CD14-positive monocyte (primary cell): ENCODE results near the gene GLP1R. TPM values are rescaled to one million over a fixed set of nuclear protein-coding genes. Genes with fewer than 3 reads are reported as not detected.

Source experiments
- DNase-seq, 3 donors: peaks; one replicate each; pipeline ENCODE4 v3.0.0-alpha.2; 2011 to 2022
- H2AFZ ChIP-seq: 2 replicates; pipeline ENCODE4 v1.6.0; 2012; ENCODE audit warnings: mild to moderate bottlenecking, low read depth, low read length, inconsistent platforms; ENCODE audit not compliant: insufficient read depth, poor library complexity, severe bottlenecking
- H3K27ac ChIP-seq, 2 donors: 1 replicate in 1 of 2; 2 replicates in 1 of 2; pipeline ENCODE4 v1.5.1; 2012 to 2013; ENCODE audit warnings: low read length in 2 of 2, control low read depth in 1 of 2, inconsistent platforms in 1 of 2, low read depth in 1 of 2, mild to moderate bottlenecking in 1 of 2
- H3K27me3 ChIP-seq, 2 donors: one replicate each; pipeline versions ENCODE4 v1.6.0 to v1.6.1; 2011 to 2013; ENCODE audit warnings: low read length in 2 of 2; ENCODE audit not compliant: control insufficient read depth in 2 of 2, insufficient read depth in 2 of 2
- H3K36me3 ChIP-seq, 2 donors: replicated peaks in 1 of 2; 1 replicate in 1 of 2; 2 replicates in 1 of 2; pipeline versions ENCODE4 v1.5.1 to v1.6.1; 2012 to 2013; ENCODE audit warnings: low read length in 2 of 2, control low read depth in 1 of 2, inconsistent platforms in 1 of 2, mild to moderate bottlenecking in 1 of 2; ENCODE audit not compliant: insufficient read depth in 2 of 2, control insufficient read depth in 1 of 2
- H3K4me1 ChIP-seq, 2 donors: 1 replicate in 1 of 2; 2 replicates in 1 of 2; pipeline versions ENCODE4 v1.5.1 to v1.6.1; 2012 to 2013; ENCODE audit warnings: low read length in 2 of 2, control low read depth in 1 of 2, inconsistent platforms in 1 of 2, mild to moderate bottlenecking in 1 of 2, moderate library complexity in 1 of 2; ENCODE audit not compliant: insufficient read depth in 2 of 2, control insufficient read depth in 1 of 2
- H3K4me2 ChIP-seq: replicated peaks from 2 replicates; pipeline ENCODE3; 2012; ENCODE audit warnings: low read length, moderate library complexity, mild to moderate bottlenecking; ENCODE audit not compliant: poor library complexity, severe bottlenecking; ENCODE audit errors: extremely low read depth
- H3K4me3 ChIP-seq, 3 experiments: fragments of 200-600 bp in 1 of 3; sonication (generic) in 1 of 3; replicated peaks in 1 of 3; 1 replicate in 2 of 3; 2 replicates in 1 of 3; pipeline ENCODE4 v1.5.1; 2011 to 2013; ENCODE audit warnings: low read length in 3 of 3, mild to moderate bottlenecking in 3 of 3, control low read depth in 2 of 3, low read depth in 2 of 3, inconsistent platforms in 1 of 3, moderate library complexity in 1 of 3
- H3K79me2 ChIP-seq: 2 replicates; pipeline ENCODE4 v1.6.0; 2012; ENCODE audit warnings: mild to moderate bottlenecking, control low read depth, inconsistent platforms, low read length, moderate library complexity; ENCODE audit not compliant: insufficient read depth
- H3K9ac ChIP-seq: 2 replicates; pipeline ENCODE4 v1.6.0; 2017; ENCODE audit warnings: low read length, mild to moderate bottlenecking; ENCODE audit not compliant: insufficient read depth, poor library complexity, severe bottlenecking
- H3K9me3 ChIP-seq, 2 donors: replicated peaks in 1 of 2; 1 replicate in 1 of 2; 2 replicates in 1 of 2; pipeline versions ENCODE4 v1.5.1 to v1.6.1; 2012 to 2013; ENCODE audit warnings: low read length in 2 of 2, control low read depth in 1 of 2; ENCODE audit not compliant: control insufficient read depth in 1 of 2, insufficient read depth in 1 of 2
- H4K20me1 ChIP-seq: 2 replicates; pipeline ENCODE4 v1.6.0; 2012; ENCODE audit warnings: mild to moderate bottlenecking, low read length, control low read depth, moderate library complexity; ENCODE audit not compliant: insufficient read depth
- H3K27ac Mint-ChIP-seq, 7 donors: one replicate each; pipeline ENCODE4 v1.8.0; 2020; ENCODE audit warnings: mild to moderate bottlenecking in 7 of 7, mixed read lengths in 7 of 7, moderate library complexity in 6 of 7, inconsistent platforms in 2 of 7
- H3K27me3 Mint-ChIP-seq, 3 donors: one replicate each; pipeline ENCODE4 v1.8.0; 2021 to 2022; ENCODE audit warnings: low read depth in 3 of 3, mild to moderate bottlenecking in 3 of 3, mixed read lengths in 3 of 3, moderate library complexity in 3 of 3, inconsistent platforms in 1 of 3
- H3K36me3 Mint-ChIP-seq, 2 donors: one replicate each; pipeline ENCODE4 v1.8.0; 2020; ENCODE audit warnings: mixed read lengths in 2 of 2, inconsistent platforms in 1 of 2, mild to moderate bottlenecking in 1 of 2
- H3K4me1 Mint-ChIP-seq: one replicate; pipeline ENCODE4 v1.8.0; 2020; ENCODE audit warnings: mild to moderate bottlenecking, mixed read lengths
- H3K4me3 Mint-ChIP-seq, 2 donors: one replicate each; pipeline ENCODE4 v1.8.0; 2020; ENCODE audit warnings: mild to moderate bottlenecking in 2 of 2, mixed read lengths in 2 of 2, moderate library complexity in 1 of 2
- H3K9me3 Mint-ChIP-seq, 7 donors: one replicate each; pipeline ENCODE4 v1.8.0; 2020 to 2022; ENCODE audit warnings: mixed read lengths in 7 of 7, mild to moderate bottlenecking in 6 of 7, moderate library complexity in 6 of 7, inconsistent platforms in 2 of 7
- WGBS: methylation state at CpG from one replicate; pipeline ENCODE4 v1.1.5; 2013; ENCODE audit warnings: missing lambda C conversion rate; ENCODE audit not compliant: insufficient coverage; 5-methylcytosine and 5-hydroxymethylcytosine counted together
- intact Hi-C, 2 donors: fragments of 100-400 bp; cut with micrococcal nuclease; formaldehyde crosslinking; loops; one replicate each; pipeline versions ENCODE4 v1.15.0 to v1.15.1; 2023
- polyA plus RNA-seq, 3 donors: library from polyadenylated mRNA; depleted of rRNA in 1 of 3; unstranded in 2 of 3; stranded (reverse) in 1 of 3; fragments of 300-500 nt in 2 of 3; fragments of >200 nt in 1 of 3; fragmentation: Illumina TruSeq in 2 of 3; gene quantifications; 1 replicate in 2 of 3; 2 replicates in 1 of 3; pipeline ENCODE4 v1.2.3, GENCODE V29; 2012 to 2021
- TF ChIP-seq, protein P1 (sequence below): fragments of 200-600 bp; IDR thresholded peaks from one replicate; pipeline ENCODE4 v1.8.0; 2022; ENCODE audit warnings: antibody characterized with exemption, mild to moderate bottlenecking

Gene GLP1R
- polyA plus RNA-seq, 3 donors: not detected

DNA sequence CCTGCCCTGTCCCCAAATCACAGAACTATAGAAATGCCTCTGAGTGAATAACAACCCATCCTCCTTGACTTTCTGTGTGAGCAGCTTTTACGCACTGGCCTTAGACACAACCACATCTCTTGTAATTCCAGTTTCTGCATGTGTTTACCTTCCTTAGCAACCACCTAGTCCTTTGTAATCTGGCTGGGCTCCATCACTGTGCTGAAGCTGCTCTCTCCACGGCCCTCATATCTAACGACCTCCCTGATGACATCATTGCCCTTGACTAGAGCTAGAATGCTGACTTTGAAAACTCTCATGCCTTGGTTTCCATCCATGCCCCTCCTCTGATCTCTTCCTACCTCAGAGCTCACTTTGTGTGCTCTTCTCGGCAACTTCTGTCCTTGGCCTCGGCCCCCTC, 30.5 kb upstream of the GLP1R start:
- Mint-ChIP-seq H3K9me3 (peaks cover 0 to 16% (median 7%) of the 10 kb centered on the region in 7 donors), H3K4me3 (no peak overlapping the region), H3K27me3 (peaks cover 4 to 8% (median 7%) of the 10 kb centered on the region in 3 donors), H3K4me1 (no peaks in the 10 kb centered on the region), H3K27ac (no peak overlapping the region), H3K36me3 (no peaks in the 10 kb centered on the region)
- TF ChIP-seq, protein P1, sequence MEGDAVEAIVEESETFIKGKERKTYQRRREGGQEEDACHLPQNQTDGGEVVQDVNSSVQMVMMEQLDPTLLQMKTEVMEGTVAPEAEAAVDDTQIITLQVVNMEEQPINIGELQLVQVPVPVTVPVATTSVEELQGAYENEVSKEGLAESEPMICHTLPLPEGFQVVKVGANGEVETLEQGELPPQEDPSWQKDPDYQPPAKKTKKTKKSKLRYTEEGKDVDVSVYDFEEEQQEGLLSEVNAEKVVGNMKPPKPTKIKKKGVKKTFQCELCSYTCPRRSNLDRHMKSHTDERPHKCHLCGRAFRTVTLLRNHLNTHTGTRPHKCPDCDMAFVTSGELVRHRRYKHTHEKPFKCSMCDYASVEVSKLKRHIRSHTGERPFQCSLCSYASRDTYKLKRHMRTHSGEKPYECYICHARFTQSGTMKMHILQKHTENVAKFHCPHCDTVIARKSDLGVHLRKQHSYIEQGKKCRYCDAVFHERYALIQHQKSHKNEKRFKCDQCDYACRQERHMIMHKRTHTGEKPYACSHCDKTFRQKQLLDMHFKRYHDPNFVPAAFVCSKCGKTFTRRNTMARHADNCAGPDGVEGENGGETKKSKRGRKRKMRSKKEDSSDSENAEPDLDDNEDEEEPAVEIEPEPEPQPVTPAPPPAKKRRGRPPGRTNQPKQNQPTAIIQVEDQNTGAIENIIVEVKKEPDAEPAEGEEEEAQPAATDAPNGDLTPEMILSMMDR: no peak
- no peaks in the 10 kb centered on the region for H3K9me3 ChIP-seq
- no peak overlapping the region for H3K9ac ChIP-seq
- no peak overlapping the region for H2AFZ ChIP-seq
- H4K20me1 ChIP-seq: no peaks in the 10 kb centered on the region
- intact Hi-C loops: no loop called here
- no peak overlapping the region for H3K4me2 ChIP-seq
- 80% methylated on average over 5 of the region's 5 CpGs for WGBS
- no peak overlapping the region for H3K4me3 ChIP-seq
- H3K79me2 ChIP-seq: no peaks in the 10 kb centered on the region
- H3K36me3 ChIP-seq: no peaks in the 10 kb centered on the region
- DNase-seq: no peak
- no peaks in the 10 kb centered on the region for H3K27me3 ChIP-seq
- no peak overlapping the region for H3K27ac ChIP-seq
- no peaks in the 10 kb centered on the region for H3K4me1 ChIP-seq

DNA sequence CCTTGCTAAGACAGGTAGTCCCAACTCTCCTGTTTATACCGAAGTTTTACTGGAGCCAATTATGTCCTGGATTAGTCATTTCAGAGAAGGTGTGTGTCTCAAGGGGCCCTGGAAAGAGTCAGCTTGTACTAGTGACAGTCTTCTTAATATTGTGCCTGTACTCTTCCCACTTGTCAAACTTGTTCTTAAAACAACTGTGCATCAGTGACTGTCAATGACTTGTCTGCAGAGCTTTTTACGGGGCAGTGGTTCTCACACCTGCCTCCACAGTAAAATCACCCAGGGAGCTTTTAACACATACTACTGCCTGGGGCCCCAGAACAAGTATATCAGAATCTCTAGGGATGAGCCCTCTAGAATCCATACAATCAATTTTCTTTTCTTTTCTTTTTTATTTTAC, 28.4 kb upstream of the GLP1R start:
- Histone ChIP-seq H3K4me3 (no peak overlapping the region), H4K20me1 (no peaks in the 10 kb centered on the region), H3K36me3 (no peaks in the 10 kb centered on the region), H3K4me2 (no peak overlapping the region), H3K4me1 (no peaks in the 10 kb centered on the region), H3K79me2 (no peaks in the 10 kb centered on the region), H3K9ac (no peak overlapping the region), H3K27me3 (no peaks in the 10 kb centered on the region), H3K9me3 (no peaks in the 10 kb centered on the region), H2AFZ (no peak overlapping the region), H3K27ac (no peak overlapping the region)
- TF ChIP-seq, protein P1: no peak
- no peak for DNase-seq
- H3K36me3 Mint-ChIP-seq: no peaks in the 10 kb centered on the region
- intact Hi-C loops: no loop called here
- no peak overlapping the region for H3K27ac Mint-ChIP-seq
- no peak overlapping the region for H3K4me3 Mint-ChIP-seq
- H3K9me3 Mint-ChIP-seq: peaks cover 0 to 10% (median 5%) of the 10 kb centered on the region in 7 donors
- peaks cover 0 to 8% (median 4%) of the 10 kb centered on the region in 3 donors for H3K27me3 Mint-ChIP-seq
- WGBS: 78% methylated on average over 2 of the region's 2 CpGs
- no peaks in the 10 kb centered on the region for H3K4me1 Mint-ChIP-seq
